Measurements from ENCODE around the gene TNS1. TPM values are rescaled to one million over a fixed set of nuclear protein-coding genes. Genes with fewer than 3 reads are reported as not detected.

The TNS1 gene
- total and polyA plus RNA-seq, 10 of the 15 experiments (the other 5 are each of a cell fraction or from before 2014, with no cell fraction given), result 0.05 to 0.44 TPM; not detected in 8

- no peak overlapping the region for H2AFZ ChIP-seq (ENCODE audit: control insufficient read depth, low read depth, low read length)
- BruUV-seq (replicated peaks), result no TSS peak
- ChIA-PET SMC1A (ENCODE audit: uncharacterized antibody, unreplicated experiment) (no interaction called here), POLR2A (no interaction called here), RAD21 (ENCODE audit: unreplicated experiment) (no interaction called here), CTCF (interaction anchor here (0.6 kb wide), 1 partner anchor 1221 kb away, joined by 3 read pairs; no protein-coding TSS in a partner anchor)
- ATAC-seq, result no peak
- H3K36me3 ChIP-seq (ENCODE audit: control insufficient read depth in 2 of 2, insufficient read depth in 2 of 2, low read length in 1 of 2), result no peaks in the 10 kb centered on the region
- H3K4me3 ChIP-seq, result no peak overlapping the region
- H4K20me1 ChIP-seq (ENCODE audit: control insufficient read depth, insufficient read depth), result no peaks in the 10 kb centered on the region; the same call in 1 of the 2 replicates
- TF ChIP-seq HDGF (IDR thresholded peaks at IDR 0.05) (no peak), EP300 (IDR thresholded peaks at IDR 0.05; ENCODE audit: borderline replicate concordance in 1 of 2, control insufficient read depth in 1 of 2, low read depth in 2 of 2, low read length in 2 of 2) (no peak)
- no peak overlapping the region for H3K9ac ChIP-seq (ENCODE audit: control insufficient read depth, insufficient read depth, low read length)
- no peak overlapping the region for H3K27ac ChIP-seq (ENCODE audit: control insufficient read depth, insufficient read depth)
- FAIRE-seq, result no peak
- intact Hi-C loops (cut with micrococcal nuclease; ENCODE audit: unreplicated experiment), result no loop called here
- H3K4me1 ChIP-seq (ENCODE audit: control insufficient read depth, insufficient read depth, low read length), result no peaks in the 10 kb centered on the region
- in situ Hi-C loops (cut with MboI), result no loop called here
- H3K27me3 ChIP-seq (replicated peaks in 1 of 2; ENCODE audit: control insufficient read depth in 2 of 2, insufficient read depth in 2 of 2, low read length in 1 of 2), result peaks cover 0 to 2% of the 10 kb centered on the region in 2 experiments; a peak in 3 of 4 replicates
- H3K4me2 ChIP-seq (ENCODE audit: control insufficient read depth, insufficient read depth), result no peak overlapping the region
- WGBS (ENCODE audit: insufficient coverage, insufficient replicate concordance, low lambda C conversion rate, missing lambda C conversion rate), result 38% methylated on average over 27 of the region's 27 CpGs
- DNase-seq (ENCODE audit: low read depth, low spot score), result no peak
- peaks cover 2% of the 10 kb centered on the region; the same call in 1 of the 3 replicates for H3K9me3 ChIP-seq (replicated peaks; ENCODE audit: control insufficient read depth, insufficient read depth, low read length)
- H3K79me2 ChIP-seq (ENCODE audit: control insufficient read depth, insufficient read depth, low read length), result no peaks in the 10 kb centered on the region
These were observed 154.3 kb downstream of the TNS1 start for GRCh38 chr2:217848351-217848957.

GRCh38 chr2:217847552-217848350 is 155.0 kb downstream of the TNS1 start:
- ATAC-seq (no peak), FAIRE-seq (no peak), DNase-seq (ENCODE audit: low read depth, low spot score) (no peak)
- H3K9me3 ChIP-seq (replicated peaks; ENCODE audit: control insufficient read depth, insufficient read depth, low read length), result peaks cover 2% of the 10 kb centered on the region; the same call in 1 of the 3 replicates
- 25% methylated on average over 20 of the region's 20 CpGs for WGBS (ENCODE audit: insufficient coverage, insufficient replicate concordance, low lambda C conversion rate, missing lambda C conversion rate)
- H3K79me2 ChIP-seq (ENCODE audit: control insufficient read depth, insufficient read depth, low read length), result no peaks in the 10 kb centered on the region
- no TSS peak for BruUV-seq (replicated peaks)
- ChIA-PET RAD21 (ENCODE audit: unreplicated experiment) (no interaction called here), POLR2A (no interaction called here), CTCF (interaction anchor here (0.6 kb wide), 1 partner anchor 1221 kb away, joined by 3 read pairs; no protein-coding TSS in a partner anchor), SMC1A (ENCODE audit: uncharacterized antibody, unreplicated experiment) (no interaction called here)
- no peak overlapping the region for H3K4me3 ChIP-seq
- intact Hi-C loops (cut with micrococcal nuclease; ENCODE audit: unreplicated experiment), result no loop called here
- H4K20me1 ChIP-seq (ENCODE audit: control insufficient read depth, insufficient read depth), result no peaks in the 10 kb centered on the region; the same call in 1 of the 2 replicates
- no peaks in the 10 kb centered on the region for H3K4me1 ChIP-seq (ENCODE audit: control insufficient read depth, insufficient read depth, low read length)
- H2AFZ ChIP-seq (ENCODE audit: control insufficient read depth, low read depth, low read length), result no peak overlapping the region
- H3K4me2 ChIP-seq (ENCODE audit: control insufficient read depth, insufficient read depth), result no peak overlapping the region
- no peaks in the 10 kb centered on the region; a peak in 3 of 4 replicates for H3K27me3 ChIP-seq (replicated peaks in 1 of 2; ENCODE audit: control insufficient read depth in 2 of 2, insufficient read depth in 2 of 2, low read length in 1 of 2)
- H3K36me3 ChIP-seq (ENCODE audit: control insufficient read depth in 2 of 2, insufficient read depth in 2 of 2, low read length in 1 of 2), result no peaks in the 10 kb centered on the region
- in situ Hi-C loops (cut with MboI), result no loop called here
- H3K27ac ChIP-seq (ENCODE audit: control insufficient read depth, insufficient read depth), result no peak overlapping the region
- H3K9ac ChIP-seq (ENCODE audit: control insufficient read depth, insufficient read depth, low read length), result no peak overlapping the region
- TF ChIP-seq FOXM1 (IDR thresholded peaks at IDR 0.05; ENCODE audit: low read depth, low read length), result no peak
- no peak for TF ChIP-seq TBL1XR1 (IDR thresholded peaks at IDR 0.05; ENCODE audit: low read depth, low read length)
- no peak for TF ChIP-seq NBN (IDR thresholded peaks at IDR 0.05)
- no peak for TF ChIP-seq RAD21 (IDR thresholded peaks at IDR 0.05; ENCODE audit: insufficient read depth, low read depth, low read length)
- TF ChIP-seq ESRRA (IDR thresholded peaks at IDR 0.05; ENCODE audit: low read length), result no peak
- TF ChIP-seq EGR1 (IDR thresholded peaks at IDR 0.05; ENCODE audit: borderline replicate concordance in 1 of 2, low read depth in 2 of 2, low read length in 2 of 2), result no peak
- no peak for TF ChIP-seq SMC3 (IDR thresholded peaks at IDR 0.05; ENCODE audit: borderline replicate concordance, low read length)
- no peak for TF ChIP-seq CUX1 (IDR thresholded peaks at IDR 0.05; ENCODE audit: insufficient replicate concordance, low read depth, low read length)
- no peak for TF ChIP-seq CREB1 (IDR thresholded peaks at IDR 0.05; ENCODE audit: low read depth)
